Esophagus muscularis mucosa (tissue), 3 donors: ENCODE measurements around the gene DSTN.

Experiments
- CTCF ChIP-seq, 3 experiments: fragments of 200-600 bp in 2 of 3; fragments of 450-650 bp in 1 of 3; sonication (generic) in 2 of 3; IDR thresholded peaks; one replicate each; pipeline ENCODE4 v1.5.1; 2017 to 2019; ENCODE audit warnings: antibody characterized with exemption in 3 of 3, mild to moderate bottlenecking in 2 of 3, moderate library complexity in 1 of 3
- POLR2AphosphoS5 ChIP-seq, 2 donors: sonication (generic); formaldehyde crosslinking; IDR thresholded peaks; one replicate each; pipeline ENCODE4 v1.6.1; 2017; ENCODE audit warnings: antibody characterized with exemption in 2 of 2

- TF ChIP-seq CTCF (IDR thresholded peaks at IDR 0.05), result no peak
- TF ChIP-seq POLR2AphosphoS5 (IDR thresholded peaks at IDR 0.05), result no peak
Measured at GRCh38 chr20:17631576-17632319, 61.9 kb downstream of the DSTN start.
